ENCODE measurements around the gene CDH4.

CDH4 gene

DNA sequence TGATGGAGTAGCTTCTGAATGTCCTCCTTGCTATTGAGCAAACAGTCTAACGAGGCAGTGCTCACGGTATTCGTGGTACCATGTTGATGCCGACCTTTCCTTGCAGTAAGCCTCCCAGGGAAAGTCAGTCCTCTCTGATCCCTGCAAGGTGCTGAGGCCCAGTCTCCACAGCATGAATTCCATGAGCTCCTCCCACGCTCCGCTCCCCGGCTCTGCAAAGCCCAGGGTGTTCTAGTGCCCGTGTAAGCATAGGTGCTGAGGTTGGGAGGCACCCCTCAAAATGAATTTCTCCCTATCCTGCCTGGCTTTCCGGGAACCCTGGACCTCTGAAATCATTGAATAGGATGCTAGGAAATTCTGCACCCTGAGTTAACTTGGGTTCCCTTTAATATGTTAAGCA is 562.7 kb downstream of the CDH4 start:
- DNase-seq, result no peak

DNA sequence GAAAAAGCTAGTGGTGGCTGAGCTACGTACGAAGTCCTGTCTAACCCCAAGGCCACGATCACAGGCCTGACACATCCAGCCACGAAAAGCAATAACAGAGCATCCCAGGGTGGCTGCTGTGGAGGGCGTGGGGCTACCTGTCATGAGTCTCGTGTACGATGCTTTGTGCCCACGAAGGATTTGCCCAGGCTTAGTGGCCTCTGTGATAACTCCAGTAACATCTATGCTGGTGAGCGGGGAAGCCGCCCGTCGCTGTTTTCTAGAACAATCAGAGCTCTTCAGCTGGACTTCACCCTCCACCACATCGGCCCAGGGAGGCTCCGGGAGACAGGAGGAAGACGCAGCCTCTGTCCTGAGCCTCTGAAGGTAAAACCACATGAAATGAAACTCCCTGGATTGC is 563.1 kb downstream of the CDH4 start:
- no peak for DNase-seq

DNA sequence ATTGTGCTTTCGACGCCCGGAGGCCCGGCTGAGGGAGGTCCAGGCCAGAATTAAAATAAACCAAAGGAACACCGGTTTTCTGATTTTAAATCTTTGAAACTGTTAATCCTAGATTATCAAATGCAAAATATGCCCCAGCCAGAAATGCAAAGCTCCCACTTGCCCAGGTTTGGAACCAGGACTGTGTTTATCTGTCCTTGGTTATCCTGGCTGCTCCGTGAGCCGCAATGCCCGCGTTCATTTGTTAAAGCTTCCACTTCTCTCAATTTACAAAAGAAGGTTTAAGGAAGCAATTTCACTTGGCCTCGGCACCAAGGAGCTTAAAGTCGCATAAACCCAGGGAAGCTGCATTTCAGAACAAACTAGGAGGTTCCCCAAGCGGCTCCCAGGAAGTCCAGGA is 563.6 kb downstream of the CDH4 start:
- DNase-seq, result no peak

DNA sequence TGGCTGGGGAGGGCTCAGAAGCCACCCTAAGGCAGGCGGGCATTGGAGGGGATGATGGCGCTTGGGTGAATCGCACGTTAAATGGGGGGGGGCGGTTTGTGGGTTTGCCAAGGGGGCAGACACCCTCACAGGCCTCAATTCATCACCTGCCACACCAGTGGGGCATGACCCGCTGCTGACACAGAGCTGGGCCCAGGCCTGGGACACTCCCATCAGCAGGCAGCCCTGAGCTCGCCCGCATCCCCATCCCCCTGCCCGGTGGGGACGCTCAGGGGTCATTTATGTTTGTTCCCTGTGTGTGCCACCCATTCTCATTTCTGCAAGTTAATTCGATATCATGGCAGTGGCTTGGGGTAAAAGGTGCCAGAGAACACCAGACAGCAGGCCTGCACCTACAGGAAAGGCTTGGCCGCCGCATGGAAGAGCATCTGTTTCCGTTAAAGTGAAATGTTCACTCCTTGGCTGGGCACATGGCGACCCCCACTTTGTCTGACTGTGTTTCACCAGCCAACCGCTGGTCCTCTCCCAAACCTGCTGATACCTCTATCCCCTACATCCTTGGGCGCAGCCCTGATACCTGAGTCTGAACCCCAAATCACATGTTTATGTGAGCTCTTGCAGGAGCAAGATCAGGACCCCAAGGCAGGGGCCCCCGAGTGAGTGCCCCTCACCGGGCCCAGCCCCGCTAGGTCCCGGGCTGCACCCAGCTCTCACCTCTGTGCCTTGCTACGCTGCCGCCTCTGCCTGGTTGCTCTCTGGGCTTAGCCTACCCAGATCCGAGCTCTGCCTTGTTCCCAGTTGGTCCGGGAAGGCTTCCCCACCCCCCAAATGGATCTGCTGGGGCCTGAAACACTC is 564.8 kb downstream of the CDH4 start:
- DNase-seq, result no peak

DNA sequence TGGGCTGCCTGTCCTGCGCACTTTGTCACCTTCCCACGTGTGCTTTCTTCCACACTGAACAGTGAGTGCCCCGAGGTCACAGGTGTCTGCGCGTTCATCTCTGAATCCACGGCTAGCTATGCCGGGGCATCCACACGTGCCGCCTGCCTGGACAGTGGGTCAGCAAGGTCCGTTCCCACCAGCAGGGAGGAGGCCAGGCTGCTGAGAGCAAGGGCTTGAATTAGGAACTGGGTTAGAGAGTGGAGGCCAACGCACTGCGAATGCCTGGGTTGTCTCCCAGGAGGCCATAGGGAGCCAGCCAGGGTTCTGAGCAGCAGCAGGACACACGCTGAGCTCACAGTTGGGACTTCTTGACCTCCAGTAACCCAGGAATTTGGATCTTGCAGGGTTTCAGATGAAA is 565.5 kb downstream of the CDH4 start:
- DNase-seq, result no peak

DNA sequence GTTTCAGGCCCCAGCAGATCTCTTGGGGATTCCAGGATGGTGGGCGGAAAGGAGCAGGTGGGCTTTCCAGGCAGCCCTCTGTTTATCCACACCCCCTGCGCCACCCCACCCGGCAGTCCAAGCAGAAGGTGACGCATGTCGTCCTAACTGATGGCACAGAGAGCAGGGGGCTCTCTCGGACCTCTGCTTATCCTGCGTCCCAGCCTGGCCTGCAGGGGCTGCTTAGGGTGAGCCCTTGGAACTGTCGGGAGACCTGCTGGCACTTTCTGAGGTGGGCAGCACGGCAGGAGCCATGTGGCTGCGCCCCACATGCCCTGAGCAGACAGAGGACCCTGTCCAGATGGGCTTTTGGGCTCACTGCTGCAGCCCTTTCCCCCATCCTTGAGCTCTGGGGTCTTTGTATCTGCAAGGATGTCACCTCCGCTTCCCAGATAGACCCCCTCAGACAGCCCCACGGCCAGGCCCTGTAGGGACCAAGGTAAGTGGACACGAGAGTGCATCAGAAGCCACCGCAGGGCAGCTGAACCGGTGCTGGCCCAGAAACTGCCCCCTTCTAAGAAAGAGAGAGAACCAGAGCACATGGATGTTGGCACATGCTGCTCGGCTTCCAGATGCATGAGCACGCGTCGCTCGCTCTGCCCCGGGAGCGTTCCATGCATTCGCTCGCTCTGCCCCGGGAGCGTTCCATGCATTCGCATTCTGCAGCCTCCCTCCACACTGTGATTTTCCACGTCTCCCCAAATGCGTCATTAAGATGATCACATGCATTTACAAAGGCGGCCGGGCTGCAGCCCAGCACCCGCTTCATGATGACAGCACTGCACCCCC is 566.9 kb downstream of the CDH4 start:
- DNase-seq, result no peak

DNA sequence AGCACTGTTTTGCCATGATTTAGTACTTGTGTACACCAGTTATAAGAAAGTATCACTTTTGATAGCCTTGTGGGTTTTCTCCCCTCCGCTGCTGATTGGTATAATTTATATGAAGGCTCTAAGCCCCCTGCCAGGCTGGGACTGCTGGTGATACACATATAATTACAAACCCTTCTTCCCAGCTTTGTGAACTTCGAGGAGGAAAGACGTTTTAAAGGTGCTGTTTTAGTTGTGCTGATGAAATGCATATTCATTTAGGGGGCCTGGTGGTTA is 567.4 kb downstream of the CDH4 start:
- DNase-seq, result no peak

DNA sequence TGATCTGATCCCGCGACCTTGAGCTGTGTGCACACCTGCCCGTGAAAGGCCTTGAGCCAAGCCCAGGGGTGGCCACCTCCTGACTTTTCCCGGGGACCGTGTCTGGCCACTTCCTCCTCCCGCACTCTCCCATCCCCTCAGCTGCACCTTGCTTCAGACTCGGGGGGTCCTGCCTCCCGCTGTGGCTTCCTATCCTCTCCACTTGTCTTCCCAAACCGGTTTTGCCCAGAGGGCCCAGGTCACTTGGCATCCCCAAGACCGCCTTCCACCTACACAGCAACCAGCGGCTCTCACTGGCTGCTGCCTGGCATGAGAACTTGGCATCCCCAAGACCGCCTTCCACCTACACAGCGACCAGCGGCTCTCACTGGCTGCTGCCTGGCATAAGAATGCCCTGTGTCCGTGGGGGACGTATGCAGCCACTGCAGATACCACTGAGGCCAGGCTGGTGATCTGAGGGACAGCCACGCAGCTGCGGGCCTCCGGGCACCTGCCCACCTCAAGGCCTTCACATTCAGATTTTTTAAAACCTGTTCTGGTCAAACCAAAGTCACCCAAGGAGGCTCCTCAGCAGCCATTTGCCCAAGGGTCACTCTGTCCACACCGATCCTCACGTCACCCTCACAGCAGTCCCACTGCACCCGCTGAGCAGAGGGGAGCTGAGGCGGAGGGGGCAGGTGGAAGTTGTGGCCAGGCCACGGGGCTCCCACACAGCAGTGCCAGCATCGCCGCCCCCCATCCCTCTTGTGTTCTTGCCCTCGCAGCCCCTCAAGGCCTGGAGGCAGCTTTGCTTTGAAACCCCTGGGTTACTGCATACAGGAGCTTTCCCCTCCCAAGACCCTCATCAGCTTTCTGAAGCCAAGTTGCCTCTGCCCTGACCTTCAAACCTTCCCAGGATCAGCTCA is 568.1 kb downstream of the CDH4 start:
- DNase-seq, result no peak

DNA sequence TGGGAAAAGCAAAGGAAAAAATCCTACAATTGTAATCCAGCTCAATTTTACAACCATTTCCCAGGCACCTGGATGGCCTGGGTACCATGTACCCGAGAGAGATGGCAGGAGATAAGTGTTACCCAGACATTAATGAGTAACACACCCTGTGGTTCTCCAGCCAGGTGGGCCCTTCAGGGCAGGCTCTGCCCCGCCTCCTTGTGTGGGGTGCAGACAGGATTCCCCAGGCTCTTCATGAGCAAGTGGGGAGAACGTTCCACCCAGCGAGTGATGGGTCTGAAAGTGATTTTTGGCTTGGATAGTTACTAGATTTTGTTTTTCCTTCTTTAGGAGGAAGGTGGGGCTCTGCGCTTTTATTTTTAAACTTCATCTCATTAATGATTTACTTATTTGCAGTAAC is 569.7 kb downstream of the CDH4 start:
- no peak for DNase-seq

DNA sequence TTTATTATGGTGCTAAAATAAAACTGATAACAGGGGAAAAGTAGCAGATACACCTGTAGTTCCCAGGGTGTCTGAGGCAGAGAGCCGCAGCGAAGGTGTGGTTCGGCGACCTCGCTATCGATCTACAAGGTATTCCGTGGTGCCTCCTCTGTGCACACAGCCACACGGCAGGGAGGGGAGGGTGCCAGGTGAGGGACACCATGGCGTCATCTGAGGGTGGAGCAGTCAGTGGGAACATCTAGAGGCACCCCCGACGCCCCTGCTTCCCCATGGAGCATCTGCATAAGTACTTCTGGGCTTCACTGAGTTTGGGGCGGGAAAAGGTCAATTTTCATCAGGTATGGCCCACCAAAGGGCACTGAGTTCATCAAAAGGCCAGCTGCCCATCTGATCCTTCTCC is 570.3 kb downstream of the CDH4 start:
- no peak for DNase-seq

DNA sequence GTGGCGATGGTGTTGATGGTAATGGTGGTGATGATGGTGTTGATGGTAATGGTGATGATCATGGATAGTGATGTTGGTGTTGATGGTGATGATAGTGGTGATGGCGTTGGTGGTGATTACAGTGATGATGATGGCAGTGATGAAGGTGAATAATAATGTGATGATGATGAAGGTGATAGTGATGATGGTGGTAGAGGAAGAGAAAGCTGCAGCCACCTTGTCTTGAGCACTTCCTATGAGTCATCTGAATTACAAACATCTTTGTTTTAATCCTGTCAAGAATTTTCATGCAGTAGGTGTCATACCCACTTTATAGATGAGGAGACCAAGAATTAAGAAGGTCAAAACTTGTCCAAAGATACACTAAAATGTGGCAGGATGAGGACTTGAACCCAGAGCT is 571.2 kb downstream of the CDH4 start:
- DNase-seq, result no peak

DNA sequence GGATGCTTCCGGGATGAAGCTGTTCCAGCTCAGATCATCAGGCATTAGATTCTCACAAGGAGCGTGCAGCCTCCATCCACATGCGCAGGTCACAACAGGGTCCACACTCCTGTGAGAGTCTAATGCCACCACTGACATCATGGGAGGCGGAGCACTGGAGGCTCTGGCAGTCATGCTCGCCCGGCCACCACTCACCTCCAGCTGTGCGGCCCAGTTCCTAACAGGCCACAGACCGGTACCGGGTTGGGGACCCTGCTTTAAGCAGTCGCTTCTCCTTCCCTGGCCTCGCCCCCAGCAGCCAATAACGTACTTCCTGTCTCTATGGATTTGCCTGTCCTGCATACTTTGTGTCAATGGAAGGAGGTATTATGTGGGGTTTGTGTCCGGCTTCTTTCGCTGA is 576.8 kb downstream of the CDH4 start:
- DNase-seq, result no peak

DNA sequence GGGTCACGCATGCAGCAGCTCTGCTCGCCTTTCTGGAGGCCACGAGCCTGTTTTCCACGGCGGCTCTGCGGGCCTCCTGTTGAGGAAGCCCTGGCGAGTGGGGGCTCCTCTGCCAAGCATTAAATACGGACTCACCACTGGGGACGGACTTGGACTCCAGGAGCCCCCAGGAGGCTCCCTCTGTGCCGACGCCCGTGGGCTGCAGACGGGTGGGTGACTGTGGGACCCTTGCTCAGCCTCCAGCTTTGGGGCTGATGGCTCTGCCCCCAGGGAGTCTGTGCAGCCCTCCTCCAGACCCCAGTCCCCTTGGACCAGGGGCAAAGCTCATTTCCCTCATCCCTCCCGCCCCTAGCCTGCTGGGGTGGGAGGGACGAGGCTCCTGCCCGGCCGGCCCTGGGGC is 577.5 kb downstream of the CDH4 start:
- no peak for DNase-seq

DNA sequence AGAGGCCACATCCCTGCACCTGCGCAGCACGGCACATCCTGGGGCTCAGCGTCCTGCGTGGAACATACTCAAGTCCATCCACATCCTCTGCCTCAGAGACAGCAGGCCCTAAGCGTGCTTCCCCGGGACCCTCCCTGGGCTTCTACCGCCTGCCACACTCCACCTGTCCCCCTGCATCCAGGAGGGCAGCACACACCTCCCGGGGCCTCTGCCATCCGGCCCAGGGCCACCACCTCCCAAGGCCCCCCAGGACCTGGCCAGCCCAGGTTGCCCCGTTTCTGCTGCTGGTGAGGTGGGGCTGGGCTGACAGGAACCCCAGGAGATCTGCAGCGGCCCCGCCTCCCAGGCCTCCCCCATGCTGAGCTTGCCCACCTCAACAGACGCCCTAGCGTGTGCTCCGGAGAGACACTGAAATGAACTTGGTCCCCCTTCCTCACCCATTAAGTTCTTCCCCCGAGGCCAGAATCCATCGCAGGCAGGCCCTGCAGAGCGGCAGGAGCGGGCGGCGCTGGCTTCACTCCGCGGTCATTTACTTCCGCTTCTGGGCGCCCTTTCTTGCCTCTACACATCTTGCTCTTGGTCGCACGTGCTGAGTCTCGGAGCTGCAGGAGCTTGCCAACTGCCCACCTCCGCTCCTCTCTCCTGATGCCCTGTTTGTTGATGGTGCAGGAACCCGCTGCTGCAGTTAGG is 578.3 kb downstream of the CDH4 start:
- DNase-seq, result no peak

DNA sequence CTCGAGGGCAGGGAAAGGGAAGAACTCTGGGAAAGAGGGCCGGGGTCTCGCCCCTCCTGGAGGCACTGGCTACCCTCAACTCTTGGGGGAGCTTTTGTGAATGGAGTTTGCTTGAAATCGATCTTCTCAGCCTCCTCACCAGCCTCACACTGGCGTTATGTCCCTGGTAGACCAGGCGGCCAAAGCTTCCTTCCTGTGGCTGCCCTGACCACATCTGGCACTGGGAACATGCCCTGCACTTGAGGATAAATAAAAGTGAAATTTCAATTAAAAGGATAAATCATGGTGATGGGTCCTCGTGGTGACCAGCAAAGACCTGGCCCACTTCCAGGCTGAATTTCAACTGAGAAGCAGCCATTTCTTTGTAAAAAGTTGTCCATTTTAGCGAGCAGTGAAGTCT is 578.9 kb downstream of the CDH4 start:
- DNase-seq, result no peak

DNA sequence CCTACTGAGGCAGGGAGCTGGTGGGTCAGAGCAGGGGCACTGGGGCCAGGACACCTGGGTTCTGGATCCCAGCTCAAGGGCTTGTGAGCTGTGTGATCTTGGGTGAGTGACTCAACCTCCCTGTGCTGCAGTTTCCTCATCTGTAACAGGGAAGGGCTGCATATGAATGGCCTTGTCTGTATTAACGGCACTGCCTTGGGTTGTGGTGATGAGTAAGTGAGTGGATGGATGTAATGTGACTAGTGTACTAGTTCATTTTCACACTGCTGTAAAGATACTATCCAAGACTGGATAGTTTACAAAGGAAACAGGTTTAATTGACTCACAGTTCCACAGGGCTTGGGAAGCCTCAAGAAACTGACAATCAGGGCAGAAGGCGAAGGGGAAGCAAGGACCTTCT is 580.1 kb downstream of the CDH4 start:
- DNase-seq, result no peak

DNA sequence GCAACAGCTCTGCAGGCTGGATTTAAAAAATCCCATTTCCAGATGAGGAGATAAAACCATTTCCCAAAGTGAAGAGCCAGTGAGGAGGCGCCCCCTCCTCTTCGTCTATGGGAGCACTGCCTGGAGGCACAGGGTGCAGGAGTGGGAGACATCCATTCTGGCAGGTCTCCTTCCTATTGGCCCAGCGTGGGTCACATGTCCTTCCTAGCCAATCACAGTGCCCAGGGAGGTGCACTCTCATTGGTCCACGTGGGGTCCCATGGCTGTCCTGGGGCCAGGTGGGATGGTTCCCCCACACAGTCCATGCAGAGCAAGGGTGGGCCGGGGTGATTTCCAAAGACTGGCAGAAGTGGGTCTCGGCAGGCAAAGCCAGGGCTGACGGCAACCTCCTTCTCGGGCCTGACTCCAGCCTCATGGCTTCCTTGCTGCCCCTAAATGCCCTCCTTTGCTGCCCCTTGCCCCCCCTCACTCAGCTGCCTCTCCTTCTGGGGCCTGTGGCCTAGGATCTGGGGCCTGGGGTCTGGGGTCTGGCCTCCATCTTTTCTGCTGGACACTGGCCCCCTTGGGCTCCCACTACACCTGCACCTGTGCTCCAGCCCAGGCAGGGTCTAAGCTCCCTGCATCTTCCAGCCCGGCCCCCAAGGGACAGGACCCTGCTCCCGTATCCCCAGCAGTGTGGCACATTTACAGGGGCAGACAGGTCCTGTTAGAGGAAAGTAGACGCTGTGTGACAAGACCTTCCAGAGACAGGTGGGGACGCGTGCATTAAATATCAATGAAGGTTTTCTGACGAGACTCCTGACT is 581.9 kb downstream of the CDH4 start:
- no peak for DNase-seq

DNA sequence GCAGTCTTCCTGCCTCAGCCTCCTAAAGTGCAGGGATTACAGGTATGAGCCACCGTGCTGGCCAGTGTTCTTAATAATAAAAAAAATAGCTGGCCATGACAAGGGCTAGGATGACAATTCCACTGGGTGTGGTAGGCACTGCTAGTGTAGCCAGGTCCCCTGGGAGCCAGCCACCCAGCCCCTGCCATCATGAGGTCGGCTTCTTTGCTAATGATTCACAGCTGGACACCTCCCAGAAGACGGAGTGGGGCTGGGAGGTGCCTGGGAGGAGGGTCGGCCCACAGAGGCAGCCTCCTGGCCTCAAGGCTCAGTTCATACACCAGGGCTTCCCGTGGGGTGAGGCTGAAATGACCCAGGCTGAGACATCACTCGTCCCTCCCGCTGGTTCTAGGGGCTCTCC is 583.2 kb downstream of the CDH4 start:
- no peak for DNase-seq

DNA sequence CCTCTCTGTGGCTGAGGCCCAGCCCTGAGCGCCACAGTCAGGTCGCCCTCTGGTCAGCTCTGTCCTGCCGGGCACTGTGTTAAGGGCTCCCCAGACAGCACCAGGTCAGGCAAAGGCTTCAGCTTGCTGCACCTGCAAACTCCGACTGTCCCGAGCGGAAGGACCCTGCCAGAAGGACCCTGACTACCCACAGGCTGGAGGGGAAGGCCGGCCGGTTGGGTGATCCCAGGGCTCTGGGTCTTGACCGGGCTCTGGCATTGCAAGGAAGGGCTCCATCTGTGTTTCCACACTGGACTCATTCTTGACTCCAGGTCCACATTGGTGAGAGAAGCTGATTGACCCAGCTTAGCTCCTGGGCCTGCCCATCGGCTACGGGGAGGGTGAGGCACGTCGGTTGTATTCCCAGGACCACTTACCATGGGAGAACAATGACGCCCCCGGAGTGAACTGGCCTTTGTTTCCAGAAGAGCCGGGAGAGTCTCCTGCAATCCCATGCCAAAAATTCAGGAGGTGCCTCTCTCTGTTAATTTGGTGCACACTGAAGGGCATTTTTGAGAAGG is 583.8 kb downstream of the CDH4 start:
- no peak for DNase-seq

DNA sequence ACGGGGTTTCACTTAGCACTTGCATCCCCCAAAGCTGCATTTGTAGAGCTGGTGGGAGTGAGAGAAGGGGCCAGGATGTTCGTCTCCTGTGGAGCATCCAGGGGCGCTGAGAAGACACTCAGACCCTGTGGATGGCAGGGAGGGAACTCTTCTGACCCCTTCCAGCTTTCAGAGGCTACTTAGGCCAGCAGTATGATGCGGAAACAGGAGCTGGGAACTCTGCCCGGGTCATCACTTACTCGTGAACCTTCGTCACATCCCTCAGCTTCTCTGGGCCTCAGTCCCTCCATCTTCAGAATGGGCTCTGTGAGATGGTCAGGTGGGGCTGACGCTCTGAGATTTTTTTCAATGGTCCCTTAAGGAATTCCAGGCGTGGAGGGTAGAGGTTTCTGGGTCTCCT is 585.1 kb downstream of the CDH4 start:
- DNase-seq, result no peak

DNA sequence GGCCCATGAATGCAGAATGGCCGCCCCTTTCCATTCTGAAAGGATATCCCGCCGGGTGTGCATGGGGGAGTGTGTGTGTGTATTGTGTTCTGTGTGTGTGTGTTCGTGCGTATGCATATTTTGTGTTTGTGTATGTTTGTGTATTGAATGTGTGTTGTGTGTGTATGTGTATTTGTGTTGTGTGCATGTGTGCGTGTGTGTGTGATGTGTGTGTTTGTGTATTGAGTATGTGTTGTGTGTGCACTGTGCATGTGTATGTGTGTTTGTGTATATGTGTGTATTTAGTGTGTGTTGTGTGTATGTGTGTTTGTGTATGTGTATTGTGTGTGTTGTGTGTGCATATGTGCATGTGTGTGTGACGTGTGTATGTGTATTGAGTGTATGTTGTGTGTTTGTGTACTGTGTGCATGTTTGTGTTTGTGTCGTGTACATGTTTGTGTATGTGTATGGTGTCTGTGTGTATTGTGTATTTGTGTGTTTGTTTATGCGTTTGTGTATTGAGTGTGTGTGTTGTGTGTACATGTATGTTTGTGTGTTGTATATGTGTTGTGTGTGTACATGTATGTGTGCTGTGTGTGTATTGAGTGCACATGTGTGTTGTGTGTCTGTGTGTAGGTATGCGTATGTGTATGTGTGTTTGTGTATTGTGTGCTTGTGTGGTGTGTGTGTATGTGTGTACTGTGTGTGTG is 587.3 kb downstream of the CDH4 start:
- no peak for DNase-seq
